Measurements from ENCODE around the gene DPH7.
"Not testable (repeated sequence)": the region's sequence is repeated elsewhere in the genome, so short reads cannot be mapped to it uniquely, and the experiment has no call there.

Gene DPH7

GRCh38 chr9:137516144-137516917 is 62.4 kb downstream of the DPH7 start:
- DNase-seq = no peak

GRCh38 chr9:137515338-137515724 is 63.4 kb downstream of the DPH7 start:
- DNase-seq = no peak

- DNase-seq = no peak
Observed at GRCh38 chr9:137514691-137515337, 63.9 kb downstream of the DPH7 start.

- not testable (repeated sequence) for DNase-seq
Observed at GRCh38 chr9:137513801-137514570, 64.7 kb downstream of the DPH7 start.

- not testable (repeated sequence) for DNase-seq
Observed at GRCh38 chr9:137513136-137513535, 65.6 kb downstream of the DPH7 start.

GRCh38 chr9:137511758-137512463 is 66.8 kb downstream of the DPH7 start:
- DNase-seq = no peak

GRCh38 chr9:137511126-137511525 is 67.6 kb downstream of the DPH7 start:
- DNase-seq = not testable (repeated sequence)

- DNase-seq = no peak
Observed at GRCh38 chr9:137509198-137509597, 69.5 kb downstream of the DPH7 start.

- DNase-seq = no peak
Observed at GRCh38 chr9:137506702-137507171, 72.0 kb downstream of the DPH7 start.

- DNase-seq = no peak
Observed at GRCh38 chr9:137506274-137506673, 72.5 kb downstream of the DPH7 start.

- no peak for DNase-seq
Observed at GRCh38 chr9:137505421-137506140, 73.1 kb downstream of the DPH7 start.
